ENCODE results near the gene MT3.

The MT3 gene

GRCh38 chr16:56631832-56632155, 42.5 kb downstream of the MT3 start:
- ChIA-PET POLR2A (no interaction called here), CTCF (interaction anchor here (0.7 kb wide), 1 partner anchor 11 kb away, joined by 3 read pairs; no protein-coding TSS in a partner anchor)
- TF ChIP-seq CTCF (IDR thresholded peaks at IDR 0.05; ENCODE audit: control extremely low read depth, extremely low read depth, low read depth, missing control alignments): no peak
- DNase-seq (ENCODE audit: extremely low spot score): no peak

GRCh38 chr16:56632156-56632847, 43.0 kb downstream of the MT3 start, which contains the start of gene MT1M:
MT1M (plus strand) TSS chr16:56632659; CDS start chr16:56632732, 73 bp downstream.
- DNase-seq (ENCODE audit: extremely low spot score): no peak
- ChIA-PET POLR2A (no interaction called here), CTCF (no interaction called here)
- no peak for TF ChIP-seq CTCF (IDR thresholded peaks at IDR 0.05; ENCODE audit: control extremely low read depth, extremely low read depth, low read depth, missing control alignments)

DNA sequence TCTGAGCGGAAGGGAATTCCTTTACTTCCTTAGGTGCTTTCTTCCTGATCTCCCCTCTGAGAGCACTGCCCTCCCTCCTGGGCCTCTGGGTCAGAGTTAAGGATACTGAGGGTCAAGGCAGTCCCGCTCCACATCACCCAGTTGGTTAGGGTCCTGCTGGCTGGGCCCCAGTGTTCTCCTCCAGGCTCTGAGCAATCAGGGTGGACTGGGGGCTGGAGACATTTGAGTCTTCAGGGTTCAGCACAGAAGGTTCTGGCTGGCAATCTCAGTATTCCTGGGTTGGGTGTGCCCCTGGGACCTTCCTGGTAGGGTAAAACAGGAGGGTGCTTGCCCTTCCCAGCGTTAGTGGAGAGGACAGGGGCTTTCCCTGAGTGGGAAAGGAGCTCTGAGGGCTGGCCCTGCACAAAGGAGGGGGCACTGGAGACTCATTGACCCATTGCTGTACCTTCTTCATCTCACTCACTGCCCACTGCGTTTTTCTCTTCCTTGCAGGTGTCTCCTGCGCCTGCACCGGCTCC, 43.6 kb downstream of the MT3 start:
- no peak for TF ChIP-seq CTCF (IDR thresholded peaks at IDR 0.05; ENCODE audit: control extremely low read depth, extremely low read depth, low read depth, missing control alignments)
- POLR2A ChIA-PET: no interaction called here
- no peak for DNase-seq (ENCODE audit: extremely low spot score)
- CTCF ChIA-PET: no interaction called here

DNA sequence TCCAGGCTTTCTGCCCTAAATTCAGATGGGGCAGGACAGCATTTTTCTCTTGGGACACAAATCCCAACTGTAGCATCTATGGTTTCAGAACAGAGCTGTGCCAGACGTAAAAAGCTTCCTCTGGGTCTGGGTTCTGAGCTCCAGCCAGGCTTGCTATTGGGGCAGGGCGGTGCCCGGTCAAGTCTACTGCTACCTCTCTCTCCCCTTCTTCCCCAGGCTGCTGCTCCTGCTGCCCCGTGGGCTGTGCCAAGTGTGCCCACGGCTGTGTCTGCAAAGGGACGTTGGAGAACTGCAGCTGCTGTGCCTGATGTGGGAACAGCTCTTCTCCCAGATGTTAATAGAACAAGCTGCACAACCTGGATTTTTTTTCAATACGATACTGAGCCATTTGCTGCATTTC, 44.2 kb downstream of the MT3 start:
- ChIA-PET CTCF (no interaction called here), POLR2A (no interaction called here)
- TF ChIP-seq CTCF (IDR thresholded peaks at IDR 0.05; ENCODE audit: control extremely low read depth, extremely low read depth, low read depth, missing control alignments): no peak

DNA sequence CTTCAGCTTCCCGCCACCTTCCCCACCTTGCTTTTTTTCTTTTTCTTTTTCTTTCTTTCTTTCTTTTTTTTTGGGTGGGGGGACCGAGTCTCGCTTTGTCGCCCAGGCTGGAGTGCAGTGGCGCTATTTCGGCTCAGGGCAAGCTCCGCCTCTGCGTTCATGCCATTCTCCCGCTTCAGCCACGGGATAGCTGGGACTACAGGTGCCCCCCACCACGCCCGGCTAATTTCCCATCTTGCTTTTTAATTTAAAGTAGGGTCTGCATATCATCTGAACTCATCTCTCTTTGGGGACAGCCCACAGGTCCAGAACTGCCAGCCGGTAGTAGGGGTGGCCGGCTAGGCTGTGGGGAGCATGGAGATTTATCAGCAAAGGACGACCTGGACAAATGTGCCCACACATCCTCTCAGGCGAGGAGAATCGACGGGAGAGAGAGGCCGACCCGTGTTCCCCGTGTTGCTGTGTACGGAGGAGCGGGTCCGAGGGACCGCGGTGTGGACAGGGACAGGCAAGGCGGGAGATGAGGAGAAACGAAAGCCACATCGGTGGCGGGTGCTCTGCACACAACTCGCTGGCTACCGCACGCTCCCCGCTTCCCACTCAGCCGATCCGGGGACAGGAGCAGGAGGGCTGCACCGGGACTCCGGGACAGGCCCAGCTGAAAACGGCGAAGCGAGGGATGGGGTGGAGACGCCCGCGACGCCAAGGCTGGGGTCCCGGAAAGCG, 45.5 kb downstream of the MT3 start:
- CTCF ChIA-PET: no interaction called here

More for the DNA sequence above, 44.2 kb downstream of the MT3 start:
- no peak for DNase-seq (ENCODE audit: extremely low spot score)

More for the DNA sequence above, 45.5 kb downstream of the MT3 start:
- no peak for TF ChIP-seq CTCF (IDR thresholded peaks at IDR 0.05; ENCODE audit: control extremely low read depth, extremely low read depth, low read depth, missing control alignments)
- POLR2A ChIA-PET: no interaction called here
- no peak for DNase-seq (ENCODE audit: extremely low spot score)

Data from GM10248 (cell line).